ENCODE data around the gene KNDC1.

- TF ChIP-seq CTCF (IDR thresholded peaks at IDR 0.05) = no peak
- no peak for TF ChIP-seq POLR2A (IDR thresholded peaks at IDR 0.05)
These were observed 42.9 kb upstream of the KNDC1 start for GRCh38 chr10:133117036-133117687.
